SK-N-SH (cell line): ENCODE results near the gene CBX3. TPM values are rescaled to one million over a fixed set of nuclear protein-coding genes. Genes with fewer than 3 reads are reported as not detected.

Experiments
- CTCF ChIA-PET: fragments of 300-600, 350-600 bp; formaldehyde crosslinking; extraction: SDS; loops from one replicate; lab custom pipeline; 2021; lab: Yijun Ruan, JAX
- POLR2A ChIA-PET: fragments of 350-600 bp; sonication (Branson Sonifier 250); formaldehyde crosslinking; extraction: SDS; loops from one replicate; lab custom pipeline; 2020; ENCODE audit warnings: antibody characterized with exemption, inconsistent platforms; lab: Yijun Ruan, JAX
- DNase-seq: peaks from one replicate; pipeline ENCODE4 v3.0.0; 2012
- H2AFZ ChIP-seq: fragments of 200-600 bp; sonication (generic); 2 replicates; pipeline ENCODE4 v1.8.1; 2016; ENCODE audit warnings: antibody characterized with exemption, mild to moderate bottlenecking, low read depth
- H3F3A ChIP-seq: fragments of 200-600 bp; sonication (generic); replicated peaks from 2 replicates; pipeline ENCODE3; 2016; ENCODE audit warnings: antibody characterized with exemption, mild to moderate bottlenecking; ENCODE audit not compliant: insufficient read depth
- H3K27ac ChIP-seq, 2 experiments: fragments of 200-500 bp in 1 of 2; fragments of 200-600 bp in 1 of 2; sonication (Bioruptor generic) in 1 of 2; sonication (generic), shearing (Covaris generic) in 1 of 2; 2 replicates each; pipeline versions ENCODE4 v1.5.1 to v1.6.1; 2014 to 2016; ENCODE audit warnings: low read depth in 2 of 2, inconsistent platforms in 1 of 2, low read length in 1 of 2, mild to moderate bottlenecking in 1 of 2, mixed read lengths in 1 of 2
- H3K27me3 ChIP-seq: fragments of 200-600 bp; sonication (generic), shearing (Covaris generic); 2 replicates; pipeline ENCODE4 v1.6.1; 2016; ENCODE audit warnings: mixed run types; ENCODE audit not compliant: insufficient read depth
- H3K36me3 ChIP-seq, 2 experiments: fragments of 200-500 bp in 1 of 2; fragments of 200-600 bp in 1 of 2; sonication (Bioruptor generic) in 1 of 2; sonication (generic) in 1 of 2; replicated peaks in 1 of 2; 2 replicates each; pipeline versions ENCODE3 to v1.5.1; 2014 to 2016; ENCODE audit warnings: low read length in 1 of 2, mild to moderate bottlenecking in 1 of 2; ENCODE audit not compliant: insufficient read depth in 2 of 2, control insufficient read depth in 1 of 2
- H3K4me1 ChIP-seq, 2 experiments: fragments of 200-500 bp in 1 of 2; fragments of 200-600 bp in 1 of 2; sonication (Bioruptor generic) in 1 of 2; sonication (generic), shearing (Covaris generic) in 1 of 2; 2 replicates each; pipeline versions ENCODE4 v1.5.1 to v1.6.1; 2014 to 2016; ENCODE audit warnings: low read depth in 1 of 2, low read length in 1 of 2, mixed run types in 1 of 2; ENCODE audit not compliant: insufficient read depth in 2 of 2, control insufficient read depth in 1 of 2
- H3K4me2 ChIP-seq: fragments of 200-600 bp; sonication (generic), shearing (Covaris generic); 2 replicates; pipeline ENCODE4 v1.6.1; 2017; ENCODE audit warnings: mixed run types
- H3K4me3 ChIP-seq, 2 experiments: fragments of 200-500 bp in 1 of 2; fragments of 200-600 bp in 1 of 2; sonication (Bioruptor generic) in 1 of 2; sonication (generic), shearing (Covaris generic) in 1 of 2; 2 replicates each; pipeline versions ENCODE4 v1.5.1 to v1.8.1; 2014 to 2016; ENCODE audit warnings: low read depth in 2 of 2, inconsistent platforms in 1 of 2, low read length in 1 of 2, mild to moderate bottlenecking in 1 of 2, mixed read lengths in 1 of 2, moderate library complexity in 1 of 2
- H3K79me2 ChIP-seq: fragments of 200-600 bp; sonication (generic); 2 replicates; pipeline ENCODE4 v1.8.1; 2017; ENCODE audit warnings: mild to moderate bottlenecking; ENCODE audit not compliant: insufficient read depth
- H3K9ac ChIP-seq: fragments of 200-600 bp; sonication (generic); 2 replicates; pipeline ENCODE4 v1.6.1; 2017; ENCODE audit warnings: mixed run types
- H3K9me2 ChIP-seq: fragments of 200-600 bp; sonication (generic); 2 replicates; pipeline ENCODE4 v1.6.1; 2017; ENCODE audit warnings: mixed run types
- H3K9me3 ChIP-seq: fragments of 200-600 bp; sonication (generic); 2 replicates; pipeline ENCODE4 v1.6.1; 2017; ENCODE audit warnings: mixed run types, mild to moderate bottlenecking, moderate library complexity
- H4K20me1 ChIP-seq: fragments of 200-600 bp; sonication (generic); 2 replicates; pipeline ENCODE4 v1.6.1; 2017; ENCODE audit warnings: mild to moderate bottlenecking, mixed run types; ENCODE audit not compliant: insufficient read depth
- CTCF ChIP-seq: fragments of 200-600 bp; sonication (generic); IDR thresholded peaks from 2 replicates; pipeline ENCODE4 v1.6.1; 2017; ENCODE audit warnings: antibody characterized with exemption, mild to moderate bottlenecking, moderate library complexity
- ELF1 ChIP-seq: IDR thresholded peaks from 2 replicates; pipeline ENCODE4 v1.4.0; 2012
- GABPA ChIP-seq: IDR thresholded peaks from 2 replicates; pipeline ENCODE4 v1.4.0; 2012; ENCODE audit warnings: low read depth, mild to moderate bottlenecking
- JUND ChIP-seq: IDR thresholded peaks from 2 replicates; pipeline ENCODE4 v1.4.0; 2012
- MXI1 ChIP-seq: IDR thresholded peaks from 2 replicates; pipeline ENCODE4 v1.6.1; 2012; ENCODE audit warnings: mild to moderate bottlenecking, low read depth, low read length, improper control_type of control experiment
- NFIC ChIP-seq: IDR thresholded peaks from 2 replicates; pipeline ENCODE4 v1.4.0; 2012; ENCODE audit warnings: borderline replicate concordance
- POLR2AphosphoS5 ChIP-seq: IDR thresholded peaks from 2 replicates; pipeline ENCODE4 v1.6.1; 2012; ENCODE audit warnings: low read depth, low read length
- RAD21 ChIP-seq: IDR thresholded peaks from 2 replicates; pipeline ENCODE4 v1.6.1; 2012; ENCODE audit warnings: mild to moderate bottlenecking, low read length
- SIN3A ChIP-seq: IDR thresholded peaks from 2 replicates; pipeline ENCODE4 v1.6.1; 2012; ENCODE audit warnings: low read depth, mild to moderate bottlenecking, low read length, moderate library complexity, borderline replicate concordance
- USF2 ChIP-seq: fragments of 150-350 bp; IDR thresholded peaks from 2 replicates; pipeline ENCODE4 v1.6.1; 2017; ENCODE audit warnings: antibody characterized with exemption, low read length, low read depth, borderline replicate concordance
- ZBTB33 ChIP-seq: IDR thresholded peaks from 2 replicates; pipeline ENCODE4 v1.4.0; 2012; ENCODE audit warnings: low read depth, borderline replicate concordance
- WGBS: methylation state at CpG from one replicate; pipeline ENCODE4 v1.1.6; 2017; ENCODE audit warnings: low lambda C conversion rate; 5-methylcytosine and 5-hydroxymethylcytosine counted together
- polyA plus RNA-seq, 3 experiments: library from polyadenylated mRNA; depleted of rRNA; stranded (reverse); fragments of >200 nt; gene quantifications; 2 replicates each; pipeline ENCODE4 v1.2.3, GENCODE V29; 2012
- TF ChIP-seq, protein P1 (sequence below): IDR thresholded peaks from 2 replicates; pipeline ENCODE4 v1.4.0; 2012; ENCODE audit warnings: low read depth, borderline replicate concordance
- TF ChIP-seq, protein P2 (sequence below): fragments of 150-350 bp; IDR thresholded peaks from 2 replicates; pipeline ENCODE4 v1.6.1; 2016; ENCODE audit warnings: mild to moderate bottlenecking, low read depth, low read length

The CBX3 gene
- polyA plus RNA-seq, 1 of the 3 experiments (the other 2 are of a cell fraction) = 97.0 TPM

DNA sequence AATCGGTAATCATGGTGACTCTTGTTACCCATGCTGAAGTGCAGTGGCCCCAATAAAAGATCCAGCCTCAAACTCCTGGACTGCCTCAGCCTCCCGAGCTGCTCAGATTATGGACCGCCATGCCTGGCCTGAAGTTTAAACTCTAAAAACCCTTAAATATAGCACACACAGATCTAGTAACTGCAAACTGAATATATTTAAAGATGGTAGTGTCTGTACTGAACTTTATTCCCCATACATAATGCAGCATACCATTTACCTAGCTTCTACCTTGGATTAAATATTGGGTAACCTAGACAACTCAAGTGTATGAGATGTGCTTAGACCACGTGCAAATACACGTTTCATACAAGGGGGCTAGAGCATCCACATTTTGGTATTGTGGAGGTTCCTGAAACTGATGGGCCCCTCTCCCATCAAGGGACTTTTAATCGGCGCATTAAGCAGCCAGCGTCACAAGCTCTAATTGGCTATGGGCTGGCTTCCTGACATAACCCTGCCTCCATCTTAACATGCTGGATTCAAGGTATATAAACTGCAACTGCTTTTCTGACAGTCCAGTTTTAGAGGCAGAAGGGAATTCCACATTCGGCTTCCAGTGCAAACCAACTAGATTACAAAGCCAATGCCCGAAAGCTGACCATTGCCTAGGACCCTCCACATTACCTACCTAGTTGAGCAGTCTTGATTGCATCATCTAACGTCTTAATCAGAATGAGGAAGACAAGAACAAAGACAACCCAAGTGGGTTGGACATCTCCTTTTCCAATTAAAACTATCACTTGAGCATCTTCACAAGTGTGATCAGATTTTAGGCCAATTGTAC is 14.0 kb upstream of the CBX3 start:
- Histone ChIP-seq H4K20me1 (peaks cover 77% of the 10 kb centered on the region), H3K27me3 (no peaks in the 10 kb centered on the region), H3K9me3 (no peaks in the 10 kb centered on the region), H3K4me2 (no peak overlapping the region), H3K79me2 (peaks cover 43% of the 10 kb centered on the region), H3K27ac (peak overlapping the region; percentile 13 to 25; a peak in 3 of 4 replicates), H3K9me2 (no peaks in the 10 kb centered on the region), H3K4me1 (peaks cover 0 to 2% of the 10 kb centered on the region in 2 experiments; a peak in 2 of 4 replicates), H3K9ac (no peak overlapping the region), H3K4me3 (no peak overlapping the region), H3K36me3 (peaks cover 70 to 83% of the 10 kb centered on the region in 2 experiments), H2AFZ (no peak overlapping the region), H3F3A (peaks cover 99% of the 10 kb centered on the region)
- TF ChIP-seq SIN3A (peak; percentile 65; the same call in 1 of the 2 replicates), NFIC (0 out of 2 replicates have a peak, but pooled peaks have one; percentile 4), JUND (peak; percentile 2; the same call in 1 of the 2 replicates), ZBTB33 (peak; percentile 27; the same call in 1 of the 2 replicates), POLR2AphosphoS5 (peak; percentile 90), ELF1 (no peak)
- ChIA-PET POLR2A (interaction anchor here (1.8 to 3.7 kb wide), 2 partner anchors 8 to 12 kb away, joined by 6 to 51 read pairs; partner anchors contain the start of genes CBX3 and HNRNPA2B1), CTCF (interaction anchor here (0.9 to 3.8 kb wide), 11 partner anchors 8 to 294 kb away, joined by 3 to 71 read pairs (median 7); no protein-coding TSS in a partner anchor)
- no peak for DNase-seq
- WGBS = 87% methylated on average over 11 of the region's 11 CpGs

GRCh38 chr7:26188206-26188956 is 13.2 kb upstream of the CBX3 start:
- H3K4me1 ChIP-seq = peaks cover 6 to 8% of the 10 kb centered on the region in 2 experiments; a peak in 3 of 4 replicates
- H4K20me1 ChIP-seq = peaks cover 83% of the 10 kb centered on the region
- H3K4me2 ChIP-seq = no peak overlapping the region
- H3K27me3 ChIP-seq = no peaks in the 10 kb centered on the region
- peak overlapping the region; percentile 19; a peak in 3 of 4 replicates for H3K27ac ChIP-seq
- no peak overlapping the region for H3K4me3 ChIP-seq
- WGBS = 92% methylated on average over 9 of the region's 9 CpGs
- peaks cover 51% of the 10 kb centered on the region for H3K79me2 ChIP-seq
- H3K9me2 ChIP-seq = no peaks in the 10 kb centered on the region
- no peak overlapping the region for H2AFZ ChIP-seq
- DNase-seq = no peak
- peaks cover 99% of the 10 kb centered on the region for H3F3A ChIP-seq
- no peak for TF ChIP-seq MXI1
- TF ChIP-seq POLR2AphosphoS5 = peak; percentile 60
- TF ChIP-seq ELF1 = no peak
- TF ChIP-seq USF2 = 0 out of 2 replicates have a peak, but pooled peaks have one; percentile 1
- TF ChIP-seq CTCF = no peak
- no peak for TF ChIP-seq GABPA
- TF ChIP-seq RAD21 = 0 out of 2 replicates have a peak, but pooled peaks have one; percentile 9
- TF ChIP-seq SIN3A = no peak
- TF ChIP-seq JUND = peak; percentile 2; the same call in 1 of the 2 replicates
- TF ChIP-seq, protein P1, sequence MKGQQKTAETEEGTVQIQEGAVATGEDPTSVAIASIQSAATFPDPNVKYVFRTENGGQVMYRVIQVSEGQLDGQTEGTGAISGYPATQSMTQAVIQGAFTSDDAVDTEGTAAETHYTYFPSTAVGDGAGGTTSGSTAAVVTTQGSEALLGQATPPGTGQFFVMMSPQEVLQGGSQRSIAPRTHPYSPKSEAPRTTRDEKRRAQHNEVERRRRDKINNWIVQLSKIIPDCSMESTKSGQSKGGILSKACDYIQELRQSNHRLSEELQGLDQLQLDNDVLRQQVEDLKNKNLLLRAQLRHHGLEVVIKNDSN = no peak
- TF ChIP-seq, protein P2, sequence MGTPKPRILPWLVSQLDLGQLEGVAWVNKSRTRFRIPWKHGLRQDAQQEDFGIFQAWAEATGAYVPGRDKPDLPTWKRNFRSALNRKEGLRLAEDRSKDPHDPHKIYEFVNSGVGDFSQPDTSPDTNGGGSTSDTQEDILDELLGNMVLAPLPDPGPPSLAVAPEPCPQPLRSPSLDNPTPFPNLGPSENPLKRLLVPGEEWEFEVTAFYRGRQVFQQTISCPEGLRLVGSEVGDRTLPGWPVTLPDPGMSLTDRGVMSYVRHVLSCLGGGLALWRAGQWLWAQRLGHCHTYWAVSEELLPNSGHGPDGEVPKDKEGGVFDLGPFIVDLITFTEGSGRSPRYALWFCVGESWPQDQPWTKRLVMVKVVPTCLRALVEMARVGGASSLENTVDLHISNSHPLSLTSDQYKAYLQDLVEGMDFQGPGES = no peak
- ChIA-PET CTCF (interaction anchor here (0.9 to 3.8 kb wide), 12 partner anchors 9 to 295 kb away, joined by 3 to 71 read pairs (median 6); partner anchors contain the start of gene CBX3), POLR2A (interaction anchor here (0.6 to 3.7 kb wide), 3 partner anchors 8 to 34 kb away, joined by 6 to 51 read pairs (median 7); partner anchors contain the start of genes CBX3 and HNRNPA2B1)
- no peak overlapping the region for H3K9ac ChIP-seq
- H3K9me3 ChIP-seq = no peaks in the 10 kb centered on the region
- peaks cover 78 to 90% of the 10 kb centered on the region in 2 experiments for H3K36me3 ChIP-seq
